HEK293T (cell line): ENCODE measurements around the gene ZFP1.

Source experiments
- BHLHE40 ChIP-seq: fragments of 450-650 bp; IDR thresholded peaks from 2 replicates; pipeline ENCODE4 v1.6.1; 2016; ENCODE audit warnings: mild to moderate bottlenecking, moderate library complexity, borderline replicate concordance
- ELF4 ChIP-seq: fragments of 450-650 bp; IDR thresholded peaks from 2 replicates; pipeline ENCODE4 v1.6.1; 2017; ENCODE audit warnings: antibody characterized with exemption
- FOXK2 ChIP-seq: fragments of 450-650 bp; IDR thresholded peaks from 2 replicates; pipeline ENCODE4 v1.6.1; 2016; ENCODE audit warnings: mild to moderate bottlenecking
- FOXM1 ChIP-seq: fragments of 450-650 bp; IDR thresholded peaks from 2 replicates; pipeline ENCODE4 v1.6.1; 2017; ENCODE audit warnings: mild to moderate bottlenecking, borderline replicate concordance
- L3MBTL2 ChIP-seq: fragments of 450-650 bp; conservative IDR thresholded peaks from 2 replicates; pipeline ENCODE4 v1.6.1; 2016; ENCODE audit warnings: mild to moderate bottlenecking
- NFRKB ChIP-seq: fragments of 450-650 bp; IDR thresholded peaks from 2 replicates; pipeline ENCODE4 v1.6.1; 2016; ENCODE audit warnings: mild to moderate bottlenecking, moderate library complexity
- SP1 ChIP-seq: fragments of 450-650 bp; IDR thresholded peaks from 2 replicates; pipeline ENCODE4 v1.6.1; 2017
- TARDBP ChIP-seq: fragments of 450-650 bp; IDR thresholded peaks from 2 replicates; pipeline ENCODE4 v1.6.1; 2016
- ZNF384 ChIP-seq: fragments of 450-650 bp; IDR thresholded peaks from 2 replicates; pipeline ENCODE4 v1.6.1; 2016
- TF ChIP-seq, protein P1 (sequence below): fragments of 450-650 bp; IDR thresholded peaks from 2 replicates; pipeline ENCODE4 v1.6.1; 2016

DNA sequence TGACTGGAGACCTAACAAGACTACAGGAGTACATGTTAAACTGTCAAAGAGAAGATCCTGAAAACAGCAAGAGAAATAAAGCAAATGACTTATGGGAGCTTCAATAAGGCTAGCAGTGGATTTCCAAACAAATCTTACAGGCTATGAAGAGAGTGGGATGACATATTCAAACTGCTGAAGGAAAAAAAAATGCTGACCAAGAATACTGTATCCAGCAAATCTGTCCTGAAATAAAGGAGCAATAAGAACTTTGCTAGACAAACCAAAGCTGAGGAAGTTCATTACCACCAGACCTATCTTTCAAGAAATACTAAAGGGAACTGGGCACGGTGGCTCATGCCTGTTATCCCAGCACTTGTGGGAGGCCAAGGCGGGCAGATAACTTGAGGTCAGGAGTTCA is 28.6 kb downstream of the ZFP1 start:
- TF ChIP-seq, protein P1, sequence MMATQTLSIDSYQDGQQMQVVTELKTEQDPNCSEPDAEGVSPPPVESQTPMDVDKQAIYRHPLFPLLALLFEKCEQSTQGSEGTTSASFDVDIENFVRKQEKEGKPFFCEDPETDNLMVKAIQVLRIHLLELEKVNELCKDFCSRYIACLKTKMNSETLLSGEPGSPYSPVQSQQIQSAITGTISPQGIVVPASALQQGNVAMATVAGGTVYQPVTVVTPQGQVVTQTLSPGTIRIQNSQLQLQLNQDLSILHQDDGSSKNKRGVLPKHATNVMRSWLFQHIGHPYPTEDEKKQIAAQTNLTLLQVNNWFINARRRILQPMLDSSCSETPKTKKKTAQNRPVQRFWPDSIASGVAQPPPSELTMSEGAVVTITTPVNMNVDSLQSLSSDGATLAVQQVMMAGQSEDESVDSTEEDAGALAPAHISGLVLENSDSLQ, result no peak
- TF ChIP-seq NFRKB (no peak), BHLHE40 (no peak), ZNF384 (no peak), SP1 (no peak), FOXK2 (no peak), ELF4 (no peak), FOXM1 (no peak), TARDBP (no peak), L3MBTL2 (no peak)
